Measurements from ENCODE around the gene MIGA1. TPM values are rescaled to one million over a fixed set of nuclear protein-coding genes. Genes with fewer than 3 reads are reported as not detected.

MIGA1 gene
- total and polyA plus RNA-seq, 9 of the 15 experiments (the other 6 are each of a cell fraction or from before 2014, with no cell fraction given): 1.6 to 5.1 (median 2.9) TPM

GRCh38 chr1:77762072-77762476, 17.4 kb upstream of the MIGA1 start (continued):
- TF ChIP-seq, protein P1, sequence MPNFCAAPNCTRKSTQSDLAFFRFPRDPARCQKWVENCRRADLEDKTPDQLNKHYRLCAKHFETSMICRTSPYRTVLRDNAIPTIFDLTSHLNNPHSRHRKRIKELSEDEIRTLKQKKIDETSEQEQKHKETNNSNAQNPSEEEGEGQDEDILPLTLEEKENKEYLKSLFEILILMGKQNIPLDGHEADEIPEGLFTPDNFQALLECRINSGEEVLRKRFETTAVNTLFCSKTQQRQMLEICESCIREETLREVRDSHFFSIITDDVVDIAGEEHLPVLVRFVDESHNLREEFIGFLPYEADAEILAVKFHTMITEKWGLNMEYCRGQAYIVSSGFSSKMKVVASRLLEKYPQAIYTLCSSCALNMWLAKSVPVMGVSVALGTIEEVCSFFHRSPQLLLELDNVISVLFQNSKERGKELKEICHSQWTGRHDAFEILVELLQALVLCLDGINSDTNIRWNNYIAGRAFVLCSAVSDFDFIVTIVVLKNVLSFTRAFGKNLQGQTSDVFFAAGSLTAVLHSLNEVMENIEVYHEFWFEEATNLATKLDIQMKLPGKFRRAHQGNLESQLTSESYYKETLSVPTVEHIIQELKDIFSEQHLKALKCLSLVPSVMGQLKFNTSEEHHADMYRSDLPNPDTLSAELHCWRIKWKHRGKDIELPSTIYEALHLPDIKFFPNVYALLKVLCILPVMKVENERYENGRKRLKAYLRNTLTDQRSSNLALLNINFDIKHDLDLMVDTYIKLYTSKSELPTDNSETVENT (CRISPR knock-in tag; IDR thresholded peaks at IDR 0.05): no peak
- no peak for TF ChIP-seq IFI16 (CRISPR knock-in tag; IDR thresholded peaks at IDR 0.05)
- TF ChIP-seq ZNF134 (CRISPR knock-in tag; conservative IDR thresholded peaks at IDR 0.05): no peak
- peak; percentile 51 for TF ChIP-seq DACH1 (IDR thresholded peaks at IDR 0.05; ENCODE audit: partially characterized antibody)
- no peak for TF ChIP-seq GTF2A2 (tag; IDR thresholded peaks at IDR 0.05)
- TF ChIP-seq MBD2 (IDR thresholded peaks at IDR 0.05; ENCODE audit: borderline replicate concordance, low read depth): no peak
- peak; percentile 72 to 87; a peak in 2 of 4 replicates for TF ChIP-seq TEAD1 (CRISPR knock-in tag; IDR thresholded peaks at IDR 0.05)
- TF ChIP-seq MED1 (CRISPR knock-in tag; IDR thresholded peaks at IDR 0.05; ENCODE audit: borderline replicate concordance): no peak
- peak; percentile 27; the same call in 1 of the 2 replicates for TF ChIP-seq GATAD2B (IDR thresholded peaks at IDR 0.05; ENCODE audit: borderline replicate concordance)
- TF ChIP-seq TOE1 (IDR thresholded peaks at IDR 0.05; ENCODE audit: borderline replicate concordance): no peak
- 0 out of 2 replicates have a peak, but pooled peaks have one; percentile 4 for TF ChIP-seq TOE1 (CRISPR knock-in tag; IDR thresholded peaks at IDR 0.05; ENCODE audit: borderline replicate concordance, low read depth)
- TF ChIP-seq PBX2 (CRISPR knock-in tag; IDR thresholded peaks at IDR 0.05; ENCODE audit: low read depth): no peak
- peak; percentile 91 for TF ChIP-seq PBX2 (tag; conservative IDR thresholded peaks at IDR 0.05; ENCODE audit: low read depth)
- no peak for TF ChIP-seq XRCC5 (IDR thresholded peaks at IDR 0.05; ENCODE audit: low read depth, low read length)
- TF ChIP-seq ZNF695 (CRISPR knock-in tag; IDR thresholded peaks at IDR 0.05): no peak
- TF ChIP-seq, protein P2, sequence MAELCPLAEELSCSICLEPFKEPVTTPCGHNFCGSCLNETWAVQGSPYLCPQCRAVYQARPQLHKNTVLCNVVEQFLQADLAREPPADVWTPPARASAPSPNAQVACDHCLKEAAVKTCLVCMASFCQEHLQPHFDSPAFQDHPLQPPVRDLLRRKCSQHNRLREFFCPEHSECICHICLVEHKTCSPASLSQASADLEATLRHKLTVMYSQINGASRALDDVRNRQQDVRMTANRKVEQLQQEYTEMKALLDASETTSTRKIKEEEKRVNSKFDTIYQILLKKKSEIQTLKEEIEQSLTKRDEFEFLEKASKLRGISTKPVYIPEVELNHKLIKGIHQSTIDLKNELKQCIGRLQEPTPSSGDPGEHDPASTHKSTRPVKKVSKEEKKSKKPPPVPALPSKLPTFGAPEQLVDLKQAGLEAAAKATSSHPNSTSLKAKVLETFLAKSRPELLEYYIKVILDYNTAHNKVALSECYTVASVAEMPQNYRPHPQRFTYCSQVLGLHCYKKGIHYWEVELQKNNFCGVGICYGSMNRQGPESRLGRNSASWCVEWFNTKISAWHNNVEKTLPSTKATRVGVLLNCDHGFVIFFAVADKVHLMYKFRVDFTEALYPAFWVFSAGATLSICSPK (IDR thresholded peaks at IDR 0.05; ENCODE audit: borderline replicate concordance): no peak
- peak; percentile 99 for TF ChIP-seq FOSL1 (tag; conservative IDR thresholded peaks at IDR 0.05)
- TF ChIP-seq JUNB (CRISPR knock-in tag; conservative IDR thresholded peaks at IDR 0.05): peak; percentile 82
- 0 out of 2 replicates have a peak, but pooled peaks have one; percentile 27 for TF ChIP-seq ETV1 (tag; conservative IDR thresholded peaks at IDR 0.05; ENCODE audit: low read depth)
- TF ChIP-seq, protein P3, sequence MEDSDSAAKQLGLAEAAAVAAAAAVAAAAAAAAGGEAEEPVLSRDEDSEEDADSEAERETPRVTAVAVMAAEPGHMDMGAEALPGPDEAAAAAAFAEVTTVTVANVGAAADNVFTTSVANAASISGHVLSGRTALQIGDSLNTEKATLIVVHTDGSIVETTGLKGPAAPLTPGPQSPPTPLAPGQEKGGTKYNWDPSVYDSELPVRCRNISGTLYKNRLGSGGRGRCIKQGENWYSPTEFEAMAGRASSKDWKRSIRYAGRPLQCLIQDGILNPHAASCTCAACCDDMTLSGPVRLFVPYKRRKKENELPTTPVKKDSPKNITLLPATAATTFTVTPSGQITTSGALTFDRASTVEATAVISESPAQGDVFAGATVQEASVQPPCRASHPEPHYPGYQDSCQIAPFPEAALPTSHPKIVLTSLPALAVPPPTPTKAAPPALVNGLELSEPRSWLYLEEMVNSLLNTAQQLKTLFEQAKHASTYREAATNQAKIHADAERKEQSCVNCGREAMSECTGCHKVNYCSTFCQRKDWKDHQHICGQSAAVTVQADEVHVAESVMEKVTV (CRISPR knock-in tag; IDR thresholded peaks at IDR 0.05): no peak
- TF ChIP-seq ZFP36 (IDR thresholded peaks at IDR 0.05; ENCODE audit: low read depth, low read length, partially characterized antibody): no peak
- TF ChIP-seq ZNF830 (CRISPR knock-in tag; IDR thresholded peaks at IDR 0.05): no peak

All from K562 (cell line).